GM12892 (cell line): ENCODE results near the gene CCDC39.

Experiments used
- POLR2A ChIP-seq: IDR thresholded peaks from 2 replicates; pipeline ENCODE4 v1.6.1; 2011; ENCODE audit warnings: low read depth, low read length, control low read depth
- TAF1 ChIP-seq: IDR thresholded peaks from 2 replicates; pipeline ENCODE4 v1.6.1; 2011; ENCODE audit warnings: low read depth, mild to moderate bottlenecking, control low read depth, low read length, borderline replicate concordance

DNA sequence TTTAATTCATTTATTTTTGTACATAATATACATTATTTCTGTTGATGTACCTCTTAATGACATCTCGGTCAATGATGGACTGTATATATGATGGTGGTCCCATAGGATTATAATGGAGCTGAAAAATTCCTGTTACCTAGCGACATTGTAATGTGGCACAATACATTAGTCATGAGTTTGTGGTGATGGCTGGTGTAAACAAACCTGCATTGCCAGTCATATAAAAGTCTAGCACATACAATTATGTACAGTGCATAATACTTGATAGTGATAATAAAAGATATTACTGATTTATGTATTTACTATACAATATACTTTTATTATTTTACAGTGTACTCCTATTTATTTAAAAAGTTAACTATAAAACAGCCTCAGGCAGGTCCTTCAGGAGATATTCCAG lies 62.2 kb downstream of the CCDC39 start:
- TF ChIP-seq TAF1 (no peak), POLR2A (no peak)
